SK-N-SH treated with all-trans-retinoic acid at 6 μM for 48 hours (cell line): ENCODE measurements around the gene KIT.

ENCODE experiments used
- GLIS3 ChIP-seq: fragments of 250-450 bp; sonication (Bioruptor Pico); IDR thresholded peaks from 2 replicates; pipeline ENCODE4 v1.5.0; 2020; ENCODE audit warnings: mild to moderate bottlenecking, moderate library complexity
- ISL1 ChIP-seq: fragments of 250-450 bp; sonication (Bioruptor Pico); IDR thresholded peaks from 2 replicates; pipeline ENCODE4 v2.1.2; 2022; ENCODE audit warnings: mild to moderate bottlenecking, moderate library complexity
- TF ChIP-seq, protein P1 (sequence below): fragments of 250-450 bp; sonication (Bioruptor Pico); IDR thresholded peaks from 2 replicates; pipeline ENCODE4 v1.5.1; 2020; ENCODE audit warnings: low read depth, mild to moderate bottlenecking, moderate library complexity

DNA sequence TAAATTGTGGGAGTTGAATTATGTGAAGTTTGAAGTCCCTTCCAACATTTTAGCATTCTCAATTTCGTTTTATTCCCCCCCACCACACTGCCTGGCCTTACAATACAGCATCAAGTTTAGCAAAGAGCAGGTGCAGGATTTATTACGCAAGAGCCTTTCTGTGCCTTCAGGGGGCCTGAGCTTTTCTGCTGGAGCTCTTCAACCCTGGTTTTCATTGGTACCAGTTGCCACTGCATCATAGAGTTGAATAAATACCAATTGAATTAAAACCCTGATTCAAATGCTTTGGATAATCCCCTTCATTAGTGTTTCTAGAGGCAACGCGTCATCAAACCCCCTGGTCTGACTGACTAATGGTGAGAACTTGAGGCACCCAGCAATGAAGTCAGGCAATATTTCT lies 43.6 kb upstream of the KIT start:
- TF ChIP-seq GLIS3 (no peak), ISL1 (no peak)
- TF ChIP-seq, protein P1, sequence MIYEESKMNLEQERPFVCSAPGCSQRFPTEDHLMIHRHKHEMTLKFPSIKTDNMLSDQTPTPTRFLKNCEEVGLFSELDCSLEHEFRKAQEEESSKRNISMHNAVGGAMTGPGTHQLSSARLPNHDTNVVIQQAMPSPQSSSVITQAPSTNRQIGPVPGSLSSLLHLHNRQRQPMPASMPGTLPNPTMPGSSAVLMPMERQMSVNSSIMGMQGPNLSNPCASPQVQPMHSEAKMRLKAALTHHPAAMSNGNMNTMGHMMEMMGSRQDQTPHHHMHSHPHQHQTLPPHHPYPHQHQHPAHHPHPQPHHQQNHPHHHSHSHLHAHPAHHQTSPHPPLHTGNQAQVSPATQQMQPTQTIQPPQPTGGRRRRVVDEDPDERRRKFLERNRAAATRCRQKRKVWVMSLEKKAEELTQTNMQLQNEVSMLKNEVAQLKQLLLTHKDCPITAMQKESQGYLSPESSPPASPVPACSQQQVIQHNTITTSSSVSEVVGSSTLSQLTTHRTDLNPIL, result no peak
